Measurements from ENCODE around the gene C6orf132.

C6orf132 gene

GRCh38 chr6:42129360-42129676 is 13.1 kb downstream of the C6orf132 start:
- Histone ChIP-seq H3K4me2 (ENCODE audit: low read depth, low read length) (no peak overlapping the region), H2AFZ (ENCODE audit: low read length) (no peak overlapping the region), H3K27ac (ENCODE audit: low read length) (no peak overlapping the region), H3K9me2 (replicated peaks; ENCODE audit: insufficient read depth, low read length) (no peaks in the 10 kb centered on the region), H3K4me3 (ENCODE audit: low read length) (no peak overlapping the region), H3K9me3 (replicated peaks; ENCODE audit: insufficient read depth, low read length) (no peaks in the 10 kb centered on the region), H4K20me1 (ENCODE audit: insufficient read depth, low read length) (no peaks in the 10 kb centered on the region), H3K4me1 (ENCODE audit: low read length) (no peaks in the 10 kb centered on the region), H3K9ac (ENCODE audit: low read length) (no peak overlapping the region), H3K79me2 (ENCODE audit: low read length) (no peaks in the 10 kb centered on the region), H3K36me3 (replicated peaks; ENCODE audit: insufficient read depth, low read length) (no peaks in the 10 kb centered on the region), H3K27me3 (replicated peaks; ENCODE audit: insufficient read depth, low read length) (no peaks in the 10 kb centered on the region), H3F3A (ENCODE audit: insufficient read depth, low read length) (no peaks in the 10 kb centered on the region)
- TF ChIP-seq EZH2 (optimal IDR thresholded peaks at IDR 0.05; ENCODE audit: low read depth, low read length) (no peak), EZH2phosphoT487 (IDR thresholded peaks at IDR 0.05; ENCODE audit: low read length) (no peak), CTCF (IDR thresholded peaks at IDR 0.05; ENCODE audit: low read length) (no peak)
- DNase-seq, result no peak

- no peaks in the 10 kb centered on the region for H3K4me1 ChIP-seq (ENCODE audit: low read length)
- H3K9me3 ChIP-seq (replicated peaks; ENCODE audit: insufficient read depth, low read length), result no peaks in the 10 kb centered on the region
- TF ChIP-seq CTCF (IDR thresholded peaks at IDR 0.05; ENCODE audit: low read length), result no peak
- no peaks in the 10 kb centered on the region for H3K9me2 ChIP-seq (replicated peaks; ENCODE audit: insufficient read depth, low read length)
- H3K4me3 ChIP-seq (ENCODE audit: low read length), result no peak overlapping the region
- H4K20me1 ChIP-seq (ENCODE audit: insufficient read depth, low read length), result no peaks in the 10 kb centered on the region
- H3K79me2 ChIP-seq (ENCODE audit: low read length), result no peaks in the 10 kb centered on the region
- H2AFZ ChIP-seq (ENCODE audit: low read length), result no peak overlapping the region
- DNase-seq, result no peak
- no peak overlapping the region for H3K27ac ChIP-seq (ENCODE audit: low read length)
- no peaks in the 10 kb centered on the region for H3F3A ChIP-seq (ENCODE audit: insufficient read depth, low read length)
- H3K36me3 ChIP-seq (replicated peaks; ENCODE audit: insufficient read depth, low read length), result no peaks in the 10 kb centered on the region
- H3K9ac ChIP-seq (ENCODE audit: low read length), result no peak overlapping the region
- no peak overlapping the region for H3K4me2 ChIP-seq (ENCODE audit: low read depth, low read length)
- H3K27me3 ChIP-seq (replicated peaks; ENCODE audit: insufficient read depth, low read length), result no peaks in the 10 kb centered on the region
Observed at GRCh38 chr6:42128460-42129359, 13.7 kb downstream of the C6orf132 start.

GRCh38 chr6:42125663-42126062 is 16.8 kb downstream of the C6orf132 start:
- no peaks in the 10 kb centered on the region for H3K36me3 ChIP-seq (replicated peaks; ENCODE audit: insufficient read depth, low read length)
- H3K4me2 ChIP-seq (ENCODE audit: low read depth, low read length), result no peak overlapping the region

More at GRCh38 chr6:42125663-42126062, 16.8 kb downstream of the C6orf132 start:
- Histone ChIP-seq H4K20me1 (ENCODE audit: insufficient read depth, low read length) (no peaks in the 10 kb centered on the region), H3K9ac (ENCODE audit: low read length) (no peak overlapping the region), H3K27ac (ENCODE audit: low read length) (no peak overlapping the region), H3K4me1 (ENCODE audit: low read length) (no peaks in the 10 kb centered on the region), H3F3A (ENCODE audit: insufficient read depth, low read length) (no peaks in the 10 kb centered on the region), H3K9me2 (replicated peaks; ENCODE audit: insufficient read depth, low read length) (no peaks in the 10 kb centered on the region), H3K4me3 (ENCODE audit: low read length) (no peak overlapping the region), H3K27me3 (replicated peaks; ENCODE audit: insufficient read depth, low read length) (no peaks in the 10 kb centered on the region), H2AFZ (ENCODE audit: low read length) (no peak overlapping the region), H3K9me3 (replicated peaks; ENCODE audit: insufficient read depth, low read length) (no peaks in the 10 kb centered on the region), H3K79me2 (ENCODE audit: low read length) (no peaks in the 10 kb centered on the region)
- no peak for DNase-seq
- TF ChIP-seq EZH2 (optimal IDR thresholded peaks at IDR 0.05; ENCODE audit: low read depth, low read length) (no peak), CTCF (IDR thresholded peaks at IDR 0.05; ENCODE audit: low read length) (no peak), EZH2phosphoT487 (IDR thresholded peaks at IDR 0.05; ENCODE audit: low read length) (no peak)

Data from MM.1S (cell line).